PC-3 (cell line): ENCODE data around the gene PGS1. TPM values are rescaled to one million over a fixed set of nuclear protein-coding genes. Genes with fewer than 3 reads are reported as not detected.

Experiments used
- ATAC-seq: fragments of 200-7000 bp; cut with Tn5 transposase; 2 replicates; pipeline ENCODE4 v1.9.1; 2020; ENCODE audit warnings: mild to moderate bottlenecking, moderate library complexity
- BruUV-seq: library from RNA; stranded (reverse); fragments of 400-500 nt; replicated peaks from 2 replicates; lab custom pipeline; 2021; lab: Mats Ljungman, UMichigan
- CTCF ChIA-PET: fragments of 300-600 bp; sonication (Branson Sonifier 250); formaldehyde crosslinking; loops from one replicate; lab custom pipeline; 2022; ENCODE audit warnings: antibody characterized with exemption; lab: Charles Lee
- POLR2A ChIA-PET: fragments of 300-600 bp; sonication (Branson Sonifier 250); formaldehyde crosslinking; loops from one replicate; lab custom pipeline; 2022; ENCODE audit warnings: antibody characterized with exemption; ENCODE audit not compliant: unreplicated experiment; lab: Charles Lee
- DNase-seq: peaks from one replicate; pipeline ENCODE4 v3.0.0-alpha.2; 2015
- H2AFZ ChIP-seq: fragments of 300-600 bp; sonication (generic); 2 replicates; pipeline ENCODE4 v1.6.0; 2016; ENCODE audit warnings: antibody characterized with exemption, low read length
- H3F3A ChIP-seq: fragments of 300-600 bp; sonication (generic); one replicate; pipeline ENCODE4 v1.6.0; 2017; ENCODE audit warnings: antibody characterized with exemption, low read length, control low read depth, mild to moderate bottlenecking; ENCODE audit not compliant: unreplicated experiment
- H3K27ac ChIP-seq: fragments of 300-600 bp; sonication (generic); 2 replicates; pipeline ENCODE4 v1.5.1; 2016; ENCODE audit warnings: mild to moderate bottlenecking, low read length
- H3K27me3 ChIP-seq: fragments of 300-600 bp; sonication (generic); 2 replicates; pipeline ENCODE4 v1.6.1; 2016; ENCODE audit warnings: low read length, mixed read lengths
- H3K36me3 ChIP-seq: fragments of 300-600 bp; sonication (generic); 2 replicates; pipeline ENCODE4 v1.6.1; 2016; ENCODE audit warnings: low read depth, mixed run types, low read length, mixed read lengths
- H3K4me1 ChIP-seq: fragments of 300-600 bp; sonication (generic); 2 replicates; pipeline ENCODE4 v1.5.1; 2016; ENCODE audit warnings: low read length; ENCODE audit not compliant: insufficient read depth
- H3K4me2 ChIP-seq: fragments of 300-600 bp; sonication (generic); 2 replicates; pipeline ENCODE4 v1.6.0; 2016; ENCODE audit warnings: low read length
- H3K4me3 ChIP-seq: fragments of 300-600 bp; sonication (generic); 2 replicates; pipeline ENCODE4 v1.5.1; 2016; ENCODE audit warnings: mild to moderate bottlenecking, low read length, mixed read lengths
- H3K79me2 ChIP-seq: fragments of 300-600 bp; sonication (generic); 2 replicates; pipeline ENCODE4 v1.6.1; 2017; ENCODE audit warnings: low read length, mixed read lengths
- H3K9ac ChIP-seq: fragments of 300-600 bp; sonication (generic); 2 replicates; pipeline ENCODE4 v1.6.0; 2016; ENCODE audit warnings: mild to moderate bottlenecking, low read length
- H3K9me2 ChIP-seq: fragments of 300-600 bp; sonication (generic); replicated peaks from 2 replicates; pipeline ENCODE4 v1.6.1; 2016; ENCODE audit warnings: mixed run types, low read length, mixed read lengths
- H3K9me3 ChIP-seq: fragments of 300-600 bp; sonication (generic); 2 replicates; pipeline ENCODE4 v1.6.1; 2016; ENCODE audit warnings: low read length, mixed read lengths
- H4K20me1 ChIP-seq: fragments of 300-600 bp; sonication (generic); 2 replicates; pipeline ENCODE4 v1.6.1; 2016; ENCODE audit warnings: low read length, mixed read lengths
- EZH2 ChIP-seq: fragments of 300-600 bp; sonication (generic); IDR thresholded peaks from one replicate; pipeline ENCODE4 v1.6.1; 2017; ENCODE audit warnings: antibody characterized with exemption, mild to moderate bottlenecking, low read length; ENCODE audit not compliant: unreplicated experiment
- EZH2phosphoT487 ChIP-seq: fragments of 300-600 bp; sonication (generic); IDR thresholded peaks from 2 replicates; pipeline ENCODE4 v1.6.1; 2018; ENCODE audit warnings: mild to moderate bottlenecking, antibody characterized with exemption, low read length, borderline replicate concordance
- intact Hi-C: fragments of 100-400 bp; cut with micrococcal nuclease; formaldehyde crosslinking; loops from 2 replicates; pipeline ENCODE4 v1.9.0; 2023
- total RNA-seq: library from RNA; depleted of rRNA; stranded (reverse); fragments of >200 nt; gene quantifications from 2 replicates; pipeline ENCODE4 v1.2.3, GENCODE V29; 2014; rRNA removed
- TF ChIP-seq, protein P1 (sequence below): fragments of 300-600 bp; sonication (generic); conservative IDR thresholded peaks from 2 replicates; pipeline ENCODE4 v1.5.1; 2017; ENCODE audit warnings: antibody characterized with exemption, low read depth, mild to moderate bottlenecking, low read length

Gene PGS1
- total RNA-seq, 1 experiment from 2014 or later, result 47.0 TPM

- no TSS peak for BruUV-seq
- Histone ChIP-seq H2AFZ (no peak overlapping the region), H3K4me1 (no peaks in the 10 kb centered on the region), H3K4me3 (no peak overlapping the region), H3K9me3 (no peaks in the 10 kb centered on the region), H3K27me3 (peaks cover 9% of the 10 kb centered on the region; the same call in 1 of the 2 replicates), H3K9ac (no peak overlapping the region), H3K4me2 (no peak overlapping the region), H3K36me3 (no peaks in the 10 kb centered on the region), H3K79me2 (no peaks in the 10 kb centered on the region), H3K27ac (no peak overlapping the region), H3K9me2 (no peaks in the 10 kb centered on the region), H3F3A (no peaks in the 10 kb centered on the region), H4K20me1 (no peaks in the 10 kb centered on the region)
- ChIA-PET POLR2A (no interaction called here), CTCF (no interaction called here)
- TF ChIP-seq EZH2phosphoT487, result no peak
- TF ChIP-seq EZH2, result no peak
- TF ChIP-seq, protein P1, sequence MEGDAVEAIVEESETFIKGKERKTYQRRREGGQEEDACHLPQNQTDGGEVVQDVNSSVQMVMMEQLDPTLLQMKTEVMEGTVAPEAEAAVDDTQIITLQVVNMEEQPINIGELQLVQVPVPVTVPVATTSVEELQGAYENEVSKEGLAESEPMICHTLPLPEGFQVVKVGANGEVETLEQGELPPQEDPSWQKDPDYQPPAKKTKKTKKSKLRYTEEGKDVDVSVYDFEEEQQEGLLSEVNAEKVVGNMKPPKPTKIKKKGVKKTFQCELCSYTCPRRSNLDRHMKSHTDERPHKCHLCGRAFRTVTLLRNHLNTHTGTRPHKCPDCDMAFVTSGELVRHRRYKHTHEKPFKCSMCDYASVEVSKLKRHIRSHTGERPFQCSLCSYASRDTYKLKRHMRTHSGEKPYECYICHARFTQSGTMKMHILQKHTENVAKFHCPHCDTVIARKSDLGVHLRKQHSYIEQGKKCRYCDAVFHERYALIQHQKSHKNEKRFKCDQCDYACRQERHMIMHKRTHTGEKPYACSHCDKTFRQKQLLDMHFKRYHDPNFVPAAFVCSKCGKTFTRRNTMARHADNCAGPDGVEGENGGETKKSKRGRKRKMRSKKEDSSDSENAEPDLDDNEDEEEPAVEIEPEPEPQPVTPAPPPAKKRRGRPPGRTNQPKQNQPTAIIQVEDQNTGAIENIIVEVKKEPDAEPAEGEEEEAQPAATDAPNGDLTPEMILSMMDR, result no peak
- intact Hi-C loops, result no loop called here
- ATAC-seq, result no peak
- DNase-seq, result no peak
Observed at GRCh38 chr17:78472035-78472905, 93.8 kb downstream of the PGS1 start.

DNA sequence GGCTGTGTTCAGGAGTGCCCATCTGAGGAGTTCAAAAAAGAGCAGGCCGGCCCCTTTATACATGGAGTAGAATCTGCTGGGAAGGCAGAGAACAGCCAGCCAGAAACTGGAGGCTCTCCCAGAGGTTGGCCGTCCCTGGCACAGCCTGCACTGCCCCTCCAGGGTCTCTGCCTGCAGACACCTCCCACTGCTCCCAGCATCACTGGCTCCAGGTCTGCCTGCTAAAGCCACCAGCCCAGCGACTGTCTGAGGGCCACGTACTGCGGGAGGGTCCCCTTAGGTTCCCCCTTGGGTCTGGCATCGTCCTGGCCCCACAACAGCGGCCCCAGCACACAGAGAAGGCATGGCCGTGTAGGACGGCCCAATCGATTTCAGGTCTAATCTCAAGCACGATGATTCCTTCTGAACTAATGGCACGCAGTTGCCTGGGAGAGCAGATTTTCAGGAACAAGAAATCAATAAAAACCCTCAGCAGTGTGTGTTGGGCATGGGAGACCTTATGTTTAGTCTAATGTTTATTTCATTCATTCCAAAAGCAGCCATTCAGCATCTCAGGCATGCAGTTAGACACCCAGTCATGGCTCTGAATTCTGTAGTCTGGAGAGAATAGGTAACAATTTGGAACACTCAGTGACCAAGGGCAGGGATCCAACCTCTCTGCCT is 95.6 kb downstream of the PGS1 start:
- H3K27me3 ChIP-seq, result peaks cover 9% of the 10 kb centered on the region; the same call in 1 of the 2 replicates
- ATAC-seq, result no peak
- CTCF ChIA-PET, result no interaction called here
- no peak overlapping the region for H3K27ac ChIP-seq
- H2AFZ ChIP-seq, result no peak overlapping the region
- POLR2A ChIA-PET, result no interaction called here
- intact Hi-C loops, result no loop called here
- DNase-seq, result no peak
- no TSS peak for BruUV-seq
- H3K9me3 ChIP-seq, result no peaks in the 10 kb centered on the region
- H3K79me2 ChIP-seq, result no peaks in the 10 kb centered on the region
- no peaks in the 10 kb centered on the region for H4K20me1 ChIP-seq
- TF ChIP-seq EZH2phosphoT487 (no peak), EZH2 (no peak)
- TF ChIP-seq, protein P1, result no peak
- H3K4me3 ChIP-seq, result no peak overlapping the region
- H3K4me1 ChIP-seq, result no peaks in the 10 kb centered on the region
- no peak overlapping the region for H3K4me2 ChIP-seq
- H3K9ac ChIP-seq, result no peak overlapping the region
- H3K9me2 ChIP-seq, result no peaks in the 10 kb centered on the region
- H3K36me3 ChIP-seq, result no peaks in the 10 kb centered on the region
- no peaks in the 10 kb centered on the region for H3F3A ChIP-seq

Other genes starting within 250 kb of the PGS1 start
- gene TMC6, start 249.9 kb upstream of the PGS1 start, total RNA-seq, result 97.3 and 138 TPM in 2 replicates
- gene TMC8, start 247.9 kb upstream of the PGS1 start, total RNA-seq, result 4.6 and 5.3 TPM in 2 replicates
- gene C17orf99, start 232.3 kb upstream of the PGS1 start, total RNA-seq, result 3.2 TPM in 1 of 2 replicates, not detected in the other
- 213 and 220 TPM in 2 replicates for gene SYNGR2, start 210.1 kb upstream of the PGS1 start, total RNA-seq
- 340 and 430 TPM in 2 replicates for gene TK1, start 191.6 kb upstream of the PGS1 start, total RNA-seq
- 53.1 and 58.9 TPM in 2 replicates for gene AFMID, start 191.3 kb upstream of the PGS1 start, total RNA-seq
- gene BIRC5, start 164.4 kb upstream of the PGS1 start, total RNA-seq, result 271 and 304 TPM in 2 replicates
- gene TMEM235, start 147.0 kb upstream of the PGS1 start, total RNA-seq, result not detected in 2 replicates
- gene SOCS3, start 18.6 kb upstream of the PGS1 start, total RNA-seq, result 103 and 125 TPM in 2 replicates
- 0.04 and 0.23 TPM in 2 replicates for gene DNAH17, start 198.7 kb downstream of the PGS1 start, total RNA-seq